ENCODE measurements around the gene IFI35.
"Not testable (repeated sequence)": the region's sequence is repeated elsewhere in the genome, so short reads cannot be mapped to it uniquely, and the experiment has no call there.

IFI35 gene

GRCh38 chr17:43024407-43025289, 18.1 kb downstream of the IFI35 start, which contains the start of gene RND2:
Gene RND2 (plus strand): TSS chr17:43025231. CDS start chr17:43025348, 117 bp downstream.
- peak; percentile 92 for DNase-seq

- DNase-seq, result no peak
Measured at GRCh38 chr17:43025290-43025657, 18.7 kb downstream of the IFI35 start.

GRCh38 chr17:43025766-43026537, 19.4 kb downstream of the IFI35 start:
- no peak for DNase-seq

- no peak for DNase-seq
Measured at GRCh38 chr17:43026595-43026994, 20.0 kb downstream of the IFI35 start.

GRCh38 chr17:43027091-43028032, 20.8 kb downstream of the IFI35 start:
- DNase-seq, result no peak

GRCh38 chr17:43028221-43028861, 21.8 kb downstream of the IFI35 start:
- no peak for DNase-seq

- DNase-seq, result no peak
Measured at GRCh38 chr17:43030137-43030767, 23.7 kb downstream of the IFI35 start.

GRCh38 chr17:43031666-43032065, 25.1 kb downstream of the IFI35 start:
- no peak for DNase-seq

- no peak for DNase-seq
Measured at GRCh38 chr17:43033948-43034881, 27.6 kb downstream of the IFI35 start.

- DNase-seq, result no peak
Measured at GRCh38 chr17:43034894-43035293, 28.3 kb downstream of the IFI35 start.

- DNase-seq, result no peak
Measured at GRCh38 chr17:43039646-43040045, 33.1 kb downstream of the IFI35 start.

- DNase-seq, result no peak
Measured at GRCh38 chr17:43040655-43041054, 34.1 kb downstream of the IFI35 start.

GRCh38 chr17:43042025-43042628, 35.5 kb downstream of the IFI35 start:
- no peak for DNase-seq

GRCh38 chr17:43043307-43043706, 36.7 kb downstream of the IFI35 start:
- DNase-seq, result no peak

- DNase-seq, result no peak
Measured at GRCh38 chr17:43044024-43044423, 37.4 kb downstream of the IFI35 start.

GRCh38 chr17:43051969-43052368, 45.4 kb downstream of the IFI35 start:
- no peak for DNase-seq

- DNase-seq, result not testable (repeated sequence)
Measured at GRCh38 chr17:43053008-43053407, 46.4 kb downstream of the IFI35 start.

- no peak for DNase-seq
Measured at GRCh38 chr17:43056051-43056450, 49.5 kb downstream of the IFI35 start.

GRCh38 chr17:43062984-43063638, 56.5 kb downstream of the IFI35 start:
- DNase-seq, result no peak

Measured in activated CD8-positive, alpha-beta memory T cell treated with anti-CD3 and anti-CD28 coated beads for 24 hours (primary cell).